ENCODE results near the gene PRICKLE1.

DNA sequence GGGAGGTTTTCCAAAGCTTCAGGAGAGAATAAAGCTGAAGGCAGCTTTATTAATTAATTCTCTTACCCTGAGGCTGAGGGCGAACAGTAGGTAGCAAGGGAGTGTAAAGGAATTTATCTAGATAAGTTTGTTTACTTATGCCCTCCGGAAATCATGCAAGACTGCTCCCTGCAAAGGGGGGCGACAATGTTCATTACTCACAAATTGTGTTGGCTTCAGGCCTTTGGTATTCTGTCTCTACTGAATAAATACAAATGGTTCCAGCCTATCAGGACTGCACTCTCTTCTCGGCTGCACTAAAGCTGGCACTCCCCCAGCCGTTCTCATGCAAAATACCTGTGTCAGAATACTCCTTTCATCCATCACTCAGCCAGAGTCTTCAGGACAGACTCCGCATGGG lies 142.8 kb downstream of the PRICKLE1 start:
- TF ChIP-seq GATA2 (IDR thresholded peaks at IDR 0.05; ENCODE audit: low read depth, low read length) (no peak), GATA3 (IDR thresholded peaks at IDR 0.05; ENCODE audit: low read depth, low read length) (no peak)

Measured in SH-SY5Y (cell line).